RWPE2 (cell line): ENCODE results near the gene MMP1.

ENCODE experiments used
- ATAC-seq: fragments of 200-7000 bp; cut with Tn5 transposase; 3 replicates; pipeline ENCODE4 v1.9.1; 2021; ENCODE audit warnings: low read depth
- DNase-seq: peaks from one replicate; pipeline ENCODE4 v3.0.0-alpha.2; 2020; ENCODE audit warnings: low spot score
- H3K27ac ChIP-seq: fragments of 450-650 bp; 2 replicates; pipeline ENCODE4 v1.5.1; 2017; ENCODE audit warnings: mild to moderate bottlenecking; ENCODE audit not compliant: poor library complexity, severe bottlenecking
- H3K27me3 ChIP-seq: fragments of 250-450 bp; sonication (Bioruptor Pico); 2 replicates; pipeline ENCODE4 v1.5.1; 2021; ENCODE audit warnings: mild to moderate bottlenecking, moderate library complexity; ENCODE audit not compliant: insufficient read depth, poor library complexity, severe bottlenecking
- H3K36me3 ChIP-seq: fragments of 250-450 bp; sonication (Bioruptor Pico); 2 replicates; pipeline ENCODE4 v1.5.1; 2020; ENCODE audit warnings: low read depth, mild to moderate bottlenecking, moderate library complexity
- H3K4me1 ChIP-seq: fragments of 250-450 bp; sonication (Bioruptor Pico); 2 replicates; pipeline ENCODE4 v1.5.1; 2021; ENCODE audit warnings: mild to moderate bottlenecking, moderate library complexity; ENCODE audit not compliant: insufficient read depth, poor library complexity, severe bottlenecking
- H3K4me3 ChIP-seq: fragments of 250-450 bp; sonication (Bioruptor Pico); 2 replicates; pipeline ENCODE4 v1.5.1; 2021; ENCODE audit warnings: mild to moderate bottlenecking, moderate library complexity; ENCODE audit not compliant: severe bottlenecking
- H3K9me3 ChIP-seq: fragments of 250-450 bp; sonication (Bioruptor Pico); 2 replicates; pipeline ENCODE4 v1.5.1; 2021; ENCODE audit warnings: mild to moderate bottlenecking, moderate library complexity; ENCODE audit not compliant: severe bottlenecking
- TF ChIP-seq, protein P1 (sequence below): fragments of 450-650 bp; IDR thresholded peaks from one replicate; pipeline ENCODE4 v1.5.1; 2017; ENCODE audit warnings: mild to moderate bottlenecking, moderate library complexity; ENCODE audit not compliant: poor library complexity, severe bottlenecking

The MMP1 gene

DNA sequence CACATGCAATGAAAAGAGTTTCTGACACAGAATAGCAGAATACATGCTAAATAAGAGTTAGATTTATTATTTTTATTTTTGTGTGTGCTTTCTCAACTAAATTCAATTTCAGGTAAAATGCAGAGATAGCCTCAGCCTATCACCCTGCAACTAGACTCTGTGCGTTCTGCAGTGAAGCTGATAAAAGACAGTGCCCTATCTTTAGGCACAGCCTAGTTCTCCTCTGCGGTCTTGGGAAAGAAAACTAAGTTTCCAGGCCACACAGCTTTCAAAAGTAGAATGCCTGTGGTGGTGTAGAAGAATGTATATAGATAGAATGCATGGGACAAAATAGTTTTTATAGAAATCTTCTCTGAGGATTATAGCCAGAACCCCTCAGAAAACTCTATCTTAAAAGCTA is 12.0 kb upstream of the MMP1 start:
- H3K27me3 ChIP-seq, result no peaks in the 10 kb centered on the region
- TF ChIP-seq, protein P1, sequence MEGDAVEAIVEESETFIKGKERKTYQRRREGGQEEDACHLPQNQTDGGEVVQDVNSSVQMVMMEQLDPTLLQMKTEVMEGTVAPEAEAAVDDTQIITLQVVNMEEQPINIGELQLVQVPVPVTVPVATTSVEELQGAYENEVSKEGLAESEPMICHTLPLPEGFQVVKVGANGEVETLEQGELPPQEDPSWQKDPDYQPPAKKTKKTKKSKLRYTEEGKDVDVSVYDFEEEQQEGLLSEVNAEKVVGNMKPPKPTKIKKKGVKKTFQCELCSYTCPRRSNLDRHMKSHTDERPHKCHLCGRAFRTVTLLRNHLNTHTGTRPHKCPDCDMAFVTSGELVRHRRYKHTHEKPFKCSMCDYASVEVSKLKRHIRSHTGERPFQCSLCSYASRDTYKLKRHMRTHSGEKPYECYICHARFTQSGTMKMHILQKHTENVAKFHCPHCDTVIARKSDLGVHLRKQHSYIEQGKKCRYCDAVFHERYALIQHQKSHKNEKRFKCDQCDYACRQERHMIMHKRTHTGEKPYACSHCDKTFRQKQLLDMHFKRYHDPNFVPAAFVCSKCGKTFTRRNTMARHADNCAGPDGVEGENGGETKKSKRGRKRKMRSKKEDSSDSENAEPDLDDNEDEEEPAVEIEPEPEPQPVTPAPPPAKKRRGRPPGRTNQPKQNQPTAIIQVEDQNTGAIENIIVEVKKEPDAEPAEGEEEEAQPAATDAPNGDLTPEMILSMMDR, result no peak
- ATAC-seq (no peak), DNase-seq (no peak)
- H3K4me3 ChIP-seq, result no peak overlapping the region
- H3K9me3 ChIP-seq, result no peaks in the 10 kb centered on the region
- no peaks in the 10 kb centered on the region for H3K36me3 ChIP-seq
- H3K4me1 ChIP-seq, result peaks cover 8% of the 10 kb centered on the region
- no peak overlapping the region for H3K27ac ChIP-seq

DNA sequence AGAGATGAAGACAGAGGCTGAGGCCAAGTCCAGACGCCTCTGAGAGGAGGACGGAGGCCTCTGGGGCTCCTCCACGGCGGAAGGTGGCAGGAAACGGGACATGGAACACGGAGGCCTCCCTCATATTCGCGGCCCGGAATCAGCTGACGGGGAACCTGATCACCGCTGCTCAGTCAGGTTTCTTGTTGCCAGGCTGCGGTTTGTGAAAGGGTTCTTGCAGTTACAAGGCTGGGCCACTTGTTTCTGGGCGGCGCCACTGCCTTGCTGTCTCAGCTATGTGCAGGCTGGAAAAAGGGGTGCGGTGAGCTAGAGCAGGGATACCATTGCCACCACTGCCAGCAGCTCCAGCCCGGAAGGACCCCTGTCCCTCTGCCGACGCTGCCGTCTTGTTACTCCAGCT is 10.0 kb upstream of the MMP1 start:
- ATAC-seq (peak; percentile 61; the same call in 2 of the 3 replicates), DNase-seq (no peak)
- no peaks in the 10 kb centered on the region for H3K36me3 ChIP-seq
- TF ChIP-seq, protein P1, result peak; percentile 35
- no peaks in the 10 kb centered on the region for H3K9me3 ChIP-seq
- H3K4me3 ChIP-seq, result no peak overlapping the region
- no peaks in the 10 kb centered on the region for H3K4me1 ChIP-seq
- H3K27ac ChIP-seq, result no peak overlapping the region
- H3K27me3 ChIP-seq, result no peaks in the 10 kb centered on the region

DNA sequence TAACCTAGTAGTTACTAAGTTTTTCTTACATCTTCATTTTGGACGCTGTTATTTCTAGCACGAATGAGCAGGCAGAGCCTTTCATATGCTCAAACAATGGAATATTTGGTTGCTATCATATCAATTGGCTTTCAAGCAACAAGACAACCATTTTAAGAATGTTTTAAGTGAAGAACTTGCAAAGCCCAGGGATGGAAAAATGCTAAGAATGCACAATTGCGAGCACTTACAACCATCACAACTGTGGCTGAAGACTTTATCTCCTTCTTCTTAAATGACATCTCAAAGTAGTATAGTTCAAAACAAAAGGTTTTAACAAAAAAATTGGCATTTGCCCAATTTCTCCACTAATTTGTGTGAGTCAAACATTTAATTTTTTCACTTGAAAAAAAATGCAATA is 8.3 kb upstream of the MMP1 start:
- DNase-seq (no peak), ATAC-seq (no peak)
- Histone ChIP-seq H3K9me3 (no peaks in the 10 kb centered on the region), H3K27me3 (no peaks in the 10 kb centered on the region), H3K36me3 (no peaks in the 10 kb centered on the region), H3K4me1 (peaks cover 4% of the 10 kb centered on the region), H3K27ac (no peak overlapping the region), H3K4me3 (no peak overlapping the region)
- TF ChIP-seq, protein P1, result no peak

DNA sequence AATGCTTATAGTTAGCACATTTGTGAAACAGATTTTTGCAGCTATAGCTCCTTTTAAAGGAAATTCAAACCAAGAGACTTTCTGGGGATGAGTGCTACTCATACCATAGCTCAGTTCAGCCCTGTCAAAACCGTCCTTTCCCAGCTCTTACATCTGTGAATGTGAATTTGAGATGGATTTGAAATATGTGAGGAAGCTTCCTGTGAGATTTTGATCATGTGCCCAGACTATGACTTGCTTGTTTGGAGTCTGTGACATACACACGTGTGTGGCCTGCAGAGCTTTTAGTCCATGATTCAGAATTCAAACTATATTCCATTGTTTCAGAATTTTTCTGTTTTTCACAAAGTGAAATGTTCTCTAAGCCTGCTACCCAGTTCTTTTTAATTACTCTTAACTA is 4.4 kb upstream of the MMP1 start:
- DNase-seq, result no peak

DNA sequence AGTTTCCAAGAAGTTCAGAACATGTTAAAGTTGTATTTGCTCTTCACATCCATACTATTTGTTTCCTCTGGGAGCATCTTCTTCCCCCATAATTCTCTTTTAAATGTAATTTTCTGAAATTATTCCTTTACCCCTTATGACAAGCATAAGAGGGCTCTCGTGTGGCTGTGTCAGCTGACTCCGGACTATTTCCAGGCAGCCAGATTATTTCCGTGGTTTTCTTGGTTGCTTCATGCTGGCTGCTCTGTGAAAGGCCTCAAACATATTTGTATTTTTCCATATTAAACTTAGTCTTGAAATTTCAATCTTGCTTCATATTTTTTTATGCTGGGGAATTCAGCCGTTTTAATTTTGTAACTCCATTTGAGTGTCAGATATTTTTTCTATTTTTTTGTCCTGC is 2.8 kb upstream of the MMP1 start:
- Histone ChIP-seq H3K27ac (no peak overlapping the region), H3K4me3 (no peak overlapping the region), H3K36me3 (no peaks in the 10 kb centered on the region), H3K27me3 (no peaks in the 10 kb centered on the region), H3K4me1 (peaks cover 8% of the 10 kb centered on the region), H3K9me3 (no peaks in the 10 kb centered on the region)
- ATAC-seq (no peak), DNase-seq (no peak)
- TF ChIP-seq, protein P1, result no peak

More for the DNA sequence above, 4.4 kb upstream of the MMP1 start:
- Histone ChIP-seq H3K27me3 (no peaks in the 10 kb centered on the region), H3K4me3 (no peak overlapping the region), H3K9me3 (no peaks in the 10 kb centered on the region), H3K4me1 (peaks cover 8% of the 10 kb centered on the region), H3K36me3 (no peaks in the 10 kb centered on the region), H3K27ac (peak overlapping the region; percentile 0)
- ATAC-seq, result peak; percentile 63
- TF ChIP-seq, protein P1, result no peak
